B cell (primary cell): ENCODE measurements around the gene TBXA2R. TPM values are rescaled to one million over a fixed set of nuclear protein-coding genes. Genes with fewer than 3 reads are reported as not detected.

ENCODE experiments used
- ATAC-seq: fragments of 200-7000 bp; cut with Tn5 transposase; one replicate; pipeline ENCODE4 v1.10.0; 2021; ENCODE audit warnings: low read depth, mild to moderate bottlenecking, moderate number of reproducible peaks, moderate library complexity
- CTCF ChIA-PET: fragments of 350-600 bp; sonication (Branson Sonifier 250); formaldehyde crosslinking; loops from one replicate; lab custom pipeline; 2021; ENCODE audit warnings: antibody characterized with exemption, inconsistent platforms; lab: Charles Lee
- POLR2A ChIA-PET: fragments of 350-600 bp; sonication (Branson Sonifier 250); formaldehyde crosslinking; loops from one replicate; lab custom pipeline; 2021; ENCODE audit warnings: antibody characterized with exemption; lab: Charles Lee
- DNase-seq: peaks from one replicate; pipeline ENCODE4 v3.0.0; 2013
- H2AFZ ChIP-seq: 2 replicates; pipeline ENCODE4 v1.6.1; 2012; ENCODE audit warnings: mild to moderate bottlenecking, low read depth, low read length; ENCODE audit not compliant: insufficient read depth, poor library complexity, severe bottlenecking
- H3K27ac ChIP-seq, 2 donors: 1 replicate in 1 of 2; 2 replicates in 1 of 2; pipeline ENCODE4 v1.5.1; 2012 to 2013; ENCODE audit warnings: low read length in 2 of 2, mild to moderate bottlenecking in 2 of 2, moderate library complexity in 1 of 2
- H3K27me3 ChIP-seq, 4 experiments: fragments of 200-600 bp in 1 of 4; sonication (generic) in 1 of 4; replicated peaks in 1 of 4; 1 replicate in 2 of 4; 2 replicates in 2 of 4; pipeline versions ENCODE4 v1.6.1 to v1.7.0; 2013 to 2016; ENCODE audit warnings: low read length in 3 of 4, mild to moderate bottlenecking in 2 of 4, mixed read lengths in 1 of 4, moderate library complexity in 1 of 4; ENCODE audit not compliant: insufficient read depth in 4 of 4, control insufficient read depth in 3 of 4; ENCODE audit errors: control extremely low read depth in 1 of 4
- H3K36me3 ChIP-seq, 2 experiments: replicated peaks in 1 of 2; 1 replicate in 1 of 2; 2 replicates in 1 of 2; pipeline versions ENCODE4 v1.6.1 to v1.7.1; 2013; ENCODE audit warnings: low read length in 1 of 2; ENCODE audit not compliant: insufficient read depth in 2 of 2, control insufficient read depth in 1 of 2; ENCODE audit errors: control extremely low read depth in 1 of 2, extremely low read depth in 1 of 2
- H3K4me1 ChIP-seq, 2 donors: fragments of 200-600 bp in 1 of 2; sonication (generic) in 1 of 2; 1 replicate in 1 of 2; 2 replicates in 1 of 2; pipeline versions ENCODE4 v1.5.1 to v1.6.1; 2013 to 2017; ENCODE audit warnings: low read length in 2 of 2; ENCODE audit not compliant: control insufficient read depth in 2 of 2, insufficient read depth in 2 of 2
- H3K4me2 ChIP-seq: replicated peaks from 2 replicates; pipeline ENCODE3; 2012; ENCODE audit warnings: mild to moderate bottlenecking, low read depth, low read length; ENCODE audit not compliant: poor library complexity, severe bottlenecking
- H3K4me3 ChIP-seq, 5 experiments: fragments of 200-600 bp in 1 of 5; sonication (generic) in 1 of 5; 1 replicate in 3 of 5; 2 replicates in 2 of 5; pipeline versions ENCODE4 v1.5.1 to v1.7.0; 2011 to 2016; ENCODE audit warnings: low read length in 4 of 5, mild to moderate bottlenecking in 4 of 5, low read depth in 2 of 5, control low read depth in 1 of 5, moderate library complexity in 1 of 5; ENCODE audit not compliant: insufficient read depth in 1 of 5; ENCODE audit errors: control extremely low read depth in 1 of 5, extremely low read depth in 1 of 5
- H3K79me2 ChIP-seq: fragments of 200-600 bp; sonication (generic); one replicate; pipeline ENCODE4 v1.6.0; 2016; ENCODE audit warnings: low read length; ENCODE audit not compliant: control insufficient read depth, insufficient read depth
- H3K9ac ChIP-seq: fragments of 200-600 bp; sonication (generic); 2 replicates; pipeline ENCODE4 v1.6.1; 2017; ENCODE audit warnings: mild to moderate bottlenecking, low read length, moderate library complexity
- H3K9me3 ChIP-seq, 3 donors: one replicate each; pipeline versions ENCODE4 v1.6.1 to v1.7.1; 2013; ENCODE audit warnings: low read length in 2 of 3; ENCODE audit not compliant: control insufficient read depth in 2 of 3, insufficient read depth in 1 of 3; ENCODE audit errors: control extremely low read depth in 1 of 3
- H4K20me1 ChIP-seq: 2 replicates; pipeline ENCODE4 v1.6.0; 2012; ENCODE audit warnings: mild to moderate bottlenecking, low read length; ENCODE audit not compliant: insufficient read depth, control insufficient read depth, poor library complexity, severe bottlenecking
- H3K27ac Mint-ChIP-seq: one replicate; pipeline ENCODE4 v1.8.0; 2021; ENCODE audit warnings: mixed read lengths
- H3K27me3 Mint-ChIP-seq: one replicate; pipeline ENCODE4 v1.8.0; 2021; ENCODE audit warnings: mixed read lengths
- H3K4me1 Mint-ChIP-seq: one replicate; pipeline ENCODE4 v1.8.0; 2021; ENCODE audit warnings: mixed read lengths
- H3K4me3 Mint-ChIP-seq: one replicate; pipeline ENCODE4 v1.8.0; 2021; ENCODE audit warnings: mixed read lengths
- H3K9me3 Mint-ChIP-seq: one replicate; pipeline ENCODE4 v1.8.0; 2022; ENCODE audit warnings: mixed read lengths; ENCODE audit not compliant: insufficient read depth
- EZH2 ChIP-seq: IDR thresholded peaks from 2 replicates; pipeline ENCODE4 v1.6.1; 2012; ENCODE audit warnings: borderline replicate concordance, low read depth, mild to moderate bottlenecking, moderate library complexity, low read length; ENCODE audit not compliant: insufficient read depth, poor library complexity, severe bottlenecking
- WGBS: methylation state at CpG from one replicate; pipeline ENCODE4 v1.1.5; 2013; ENCODE audit warnings: missing lambda C conversion rate; ENCODE audit not compliant: insufficient coverage; 5-methylcytosine and 5-hydroxymethylcytosine counted together
- intact Hi-C: fragments of 100-400 bp; cut with micrococcal nuclease; formaldehyde crosslinking; loops from one replicate; pipeline ENCODE4 v1.10.0; 2022
- polyA plus RNA-seq: library from polyadenylated mRNA; depleted of rRNA; stranded (reverse); fragments of >200 nt; gene quantifications from 2 replicates; pipeline ENCODE4 v1.2.3, GENCODE V29; 2012
- total RNA-seq, 2 donors: library from RNA; stranded (reverse); fragments of 120-200 nt in 1 of 2; gene quantifications; 1 replicate in 1 of 2; 2 replicates in 1 of 2; pipeline versions ENCODE4 v1.2.3 to v1.2.4, GENCODE V29; 2013 to 2022
- TF ChIP-seq, protein P1 (sequence below): fragments of 200-600 bp; IDR thresholded peaks from one replicate; pipeline ENCODE4 v1.8.0; 2022; ENCODE audit warnings: antibody characterized with exemption, mild to moderate bottlenecking

Gene TBXA2R
- total and polyA plus RNA-seq, 2 donors (not counting 1 experiment from before 2014, with no cell fraction given): 3.9 to 7.9 TPM

- Histone ChIP-seq H3K9me3 (no peaks in the 10 kb centered on the region), H3K27me3 (no peaks in the 10 kb centered on the region), H3K4me2 (no peak overlapping the region), H3K4me3 (no peak overlapping the region), H4K20me1 (peaks cover 62% of the 10 kb centered on the region), H2AFZ (no peak overlapping the region), H3K27ac (no peak overlapping the region), H3K36me3 (peaks cover 0 to 31% of the 10 kb centered on the region in 2 experiments), H3K4me1 (peaks cover 26 to 29% of the 10 kb centered on the region in 2 donors), H3K79me2 (peaks cover 58% of the 10 kb centered on the region), H3K9ac (no peak overlapping the region)
- no peaks in the 10 kb centered on the region for H3K9me3 Mint-ChIP-seq
- 94% methylated on average over 8 of the region's 12 CpGs for WGBS
- H3K27ac Mint-ChIP-seq: no peak overlapping the region
- H3K4me3 Mint-ChIP-seq: peak overlapping the region; percentile 34
- intact Hi-C loops: no loop called here
- DNase-seq: no peak
- no peaks in the 10 kb centered on the region for H3K27me3 Mint-ChIP-seq
- H3K4me1 Mint-ChIP-seq: peaks cover 37% of the 10 kb centered on the region
- no peak for TF ChIP-seq EZH2
- TF ChIP-seq, protein P1, sequence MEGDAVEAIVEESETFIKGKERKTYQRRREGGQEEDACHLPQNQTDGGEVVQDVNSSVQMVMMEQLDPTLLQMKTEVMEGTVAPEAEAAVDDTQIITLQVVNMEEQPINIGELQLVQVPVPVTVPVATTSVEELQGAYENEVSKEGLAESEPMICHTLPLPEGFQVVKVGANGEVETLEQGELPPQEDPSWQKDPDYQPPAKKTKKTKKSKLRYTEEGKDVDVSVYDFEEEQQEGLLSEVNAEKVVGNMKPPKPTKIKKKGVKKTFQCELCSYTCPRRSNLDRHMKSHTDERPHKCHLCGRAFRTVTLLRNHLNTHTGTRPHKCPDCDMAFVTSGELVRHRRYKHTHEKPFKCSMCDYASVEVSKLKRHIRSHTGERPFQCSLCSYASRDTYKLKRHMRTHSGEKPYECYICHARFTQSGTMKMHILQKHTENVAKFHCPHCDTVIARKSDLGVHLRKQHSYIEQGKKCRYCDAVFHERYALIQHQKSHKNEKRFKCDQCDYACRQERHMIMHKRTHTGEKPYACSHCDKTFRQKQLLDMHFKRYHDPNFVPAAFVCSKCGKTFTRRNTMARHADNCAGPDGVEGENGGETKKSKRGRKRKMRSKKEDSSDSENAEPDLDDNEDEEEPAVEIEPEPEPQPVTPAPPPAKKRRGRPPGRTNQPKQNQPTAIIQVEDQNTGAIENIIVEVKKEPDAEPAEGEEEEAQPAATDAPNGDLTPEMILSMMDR: no peak
- POLR2A ChIA-PET: no interaction called here
- CTCF ChIA-PET: interaction anchor here (0.6 to 1.3 kb wide), 3 partner anchors 37 to 157 kb away, joined by 3 to 4 read pairs (median 3); partner anchors contain the start of gene GIPC3
- no peak for ATAC-seq
These were observed 15.5 kb upstream of the TBXA2R start for GRCh38 chr19:3622224-3622623.

DNA sequence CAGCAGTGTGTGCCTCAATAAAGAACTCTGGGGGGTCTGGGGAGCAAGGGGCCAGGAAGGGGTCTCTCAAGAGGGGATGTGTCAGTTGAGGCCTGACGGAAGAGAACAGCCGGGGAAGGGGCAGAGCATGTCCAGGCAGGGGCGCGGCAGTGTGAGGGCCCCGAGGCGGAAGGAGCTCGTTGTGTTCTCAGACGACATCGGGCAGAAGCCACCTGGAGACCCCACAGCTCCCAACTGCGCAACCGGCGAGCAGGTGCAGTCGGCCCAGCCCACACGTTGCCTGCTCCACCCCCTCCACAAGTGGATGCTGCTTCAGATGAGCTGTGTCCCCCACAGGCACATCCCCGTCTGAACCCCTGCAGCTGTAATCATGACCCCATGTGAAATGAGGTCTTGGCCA is 15.0 kb upstream of the TBXA2R start:
- no peaks in the 10 kb centered on the region for H3K27me3 ChIP-seq
- H3K27ac Mint-ChIP-seq: no peak overlapping the region
- H2AFZ ChIP-seq: no peak overlapping the region
- no peaks in the 10 kb centered on the region for H3K9me3 ChIP-seq
- no peak overlapping the region for H3K27ac ChIP-seq
- ATAC-seq (no peak), DNase-seq (no peak)
- peaks cover 0 to 31% of the 10 kb centered on the region in 2 experiments for H3K36me3 ChIP-seq
- H3K4me3 Mint-ChIP-seq: no peak overlapping the region
- WGBS: 98% methylated on average over 15 of the region's 15 CpGs
- H3K4me3 ChIP-seq: no peak overlapping the region
- H3K9ac ChIP-seq: no peak overlapping the region
- intact Hi-C loops: no loop called here
- no peaks in the 10 kb centered on the region for H3K27me3 Mint-ChIP-seq
- peaks cover 33% of the 10 kb centered on the region for H3K4me1 Mint-ChIP-seq
- no peak overlapping the region for H3K4me2 ChIP-seq
- ChIA-PET POLR2A (no interaction called here), CTCF (interaction anchor here (0.6 to 1.2 kb wide), 2 partner anchors 36 to 157 kb away, joined by 3 to 4 read pairs; partner anchors contain the start of gene GIPC3)
- H3K9me3 Mint-ChIP-seq: no peaks in the 10 kb centered on the region
- TF ChIP-seq EZH2: no peak
- TF ChIP-seq, protein P1: no peak
- peaks cover 57% of the 10 kb centered on the region for H3K79me2 ChIP-seq
- peaks cover 62% of the 10 kb centered on the region for H4K20me1 ChIP-seq
- H3K4me1 ChIP-seq: peaks cover 25 to 29% of the 10 kb centered on the region in 2 donors
